HEK293T (cell line): ENCODE results near the gene DZANK1.

ENCODE experiments used
- CTCF ChIA-PET: fragments of 350-600 bp; formaldehyde crosslinking; extraction: SDS; loops from one replicate; lab custom pipeline; 2021; ENCODE audit warnings: antibody characterized with exemption, inconsistent platforms; lab: Yijun Ruan, JAX
- POLR2A ChIA-PET: fragments of 350-600 bp; formaldehyde crosslinking; extraction: SDS; loops from one replicate; lab custom pipeline; 2020; ENCODE audit warnings: antibody characterized with exemption, inconsistent platforms; lab: Yijun Ruan, JAX
- DNase-seq: peaks from one replicate; pipeline ENCODE4 v3.0.0; 2012; ENCODE audit warnings: mixed read lengths; ENCODE audit errors: extremely low spot score
- ARNT ChIP-seq: fragments of 450-650 bp; IDR thresholded peaks from 2 replicates; pipeline ENCODE4 v1.6.1; 2017; ENCODE audit warnings: mild to moderate bottlenecking
- BHLHE40 ChIP-seq: fragments of 450-650 bp; IDR thresholded peaks from 2 replicates; pipeline ENCODE4 v1.6.1; 2016; ENCODE audit warnings: mild to moderate bottlenecking, moderate library complexity, borderline replicate concordance
- CTBP1 ChIP-seq: fragments of 450-650 bp; IDR thresholded peaks from 2 replicates; pipeline ENCODE4 v1.6.1; 2016; ENCODE audit warnings: borderline replicate concordance
- ELF4 ChIP-seq: fragments of 450-650 bp; IDR thresholded peaks from 2 replicates; pipeline ENCODE4 v1.6.1; 2017; ENCODE audit warnings: antibody characterized with exemption
- FOXA1 ChIP-seq: fragments of 450-650 bp; IDR thresholded peaks from 2 replicates; pipeline ENCODE4 v1.6.1; 2016; ENCODE audit warnings: mild to moderate bottlenecking
- FOXK2 ChIP-seq: fragments of 450-650 bp; IDR thresholded peaks from 2 replicates; pipeline ENCODE4 v1.6.1; 2016; ENCODE audit warnings: mild to moderate bottlenecking
- FOXM1 ChIP-seq: fragments of 450-650 bp; IDR thresholded peaks from 2 replicates; pipeline ENCODE4 v1.6.1; 2017; ENCODE audit warnings: mild to moderate bottlenecking, borderline replicate concordance
- HDGF ChIP-seq: fragments of 450-650 bp; IDR thresholded peaks from 2 replicates; pipeline ENCODE4 v1.6.1; 2017; ENCODE audit warnings: antibody characterized with exemption, borderline replicate concordance
- L3MBTL2 ChIP-seq: fragments of 450-650 bp; conservative IDR thresholded peaks from 2 replicates; pipeline ENCODE4 v1.6.1; 2016; ENCODE audit warnings: mild to moderate bottlenecking
- LEF1 ChIP-seq: fragments of 450-650 bp; IDR thresholded peaks from 2 replicates; pipeline ENCODE4 v1.6.1; 2017; ENCODE audit warnings: mild to moderate bottlenecking, borderline replicate concordance
- NFRKB ChIP-seq: fragments of 450-650 bp; IDR thresholded peaks from 2 replicates; pipeline ENCODE4 v1.6.1; 2016; ENCODE audit warnings: mild to moderate bottlenecking, moderate library complexity
- PKNOX1 ChIP-seq: fragments of 450-650 bp; IDR thresholded peaks from 2 replicates; pipeline ENCODE4 v1.6.1; 2016
- SP1 ChIP-seq: fragments of 450-650 bp; IDR thresholded peaks from 2 replicates; pipeline ENCODE4 v1.6.1; 2017
- SUZ12 ChIP-seq: fragments of 450-650 bp; IDR thresholded peaks from 2 replicates; pipeline ENCODE4 v1.6.1; 2016; ENCODE audit warnings: mild to moderate bottlenecking
- TARDBP ChIP-seq: fragments of 450-650 bp; IDR thresholded peaks from 2 replicates; pipeline ENCODE4 v1.6.1; 2016
- ZNF384 ChIP-seq: fragments of 450-650 bp; IDR thresholded peaks from 2 replicates; pipeline ENCODE4 v1.6.1; 2016

Gene DZANK1

GRCh38 chr20:18477218-18477617 is 10.4 kb upstream of the DZANK1 start:
- ChIA-PET POLR2A (interaction anchor here (1.3 kb wide), 1 partner anchor 10 kb away, joined by 7 read pairs; the partner anchor contains the start of genes DZANK1 and POLR3F), CTCF (no interaction called here)
- no peak for TF ChIP-seq HDGF
- TF ChIP-seq CTBP1 = no peak
- no peak for TF ChIP-seq FOXK2
- no peak for TF ChIP-seq NFRKB
- no peak for TF ChIP-seq ELF4
- TF ChIP-seq BHLHE40 = no peak
- no peak for TF ChIP-seq SUZ12
- TF ChIP-seq L3MBTL2 = no peak
- no peak for TF ChIP-seq ZNF384
- TF ChIP-seq FOXM1 = no peak
- TF ChIP-seq LEF1 = no peak
- no peak for TF ChIP-seq PKNOX1
- no peak for TF ChIP-seq ARNT
- TF ChIP-seq SP1 = no peak
- no peak for DNase-seq

- TF ChIP-seq L3MBTL2 (peak; percentile 16; the same call in 1 of the 2 replicates), PKNOX1 (no peak)
- DNase-seq = no peak
- ChIA-PET CTCF (no interaction called here), POLR2A (interaction anchor here (0.8 to 5.0 kb wide), 10 partner anchors 8 to 122 kb away, joined by 3 to 27 read pairs (median 4); partner anchors contain the start of genes DTD1, RBBP9 and SEC23B)
Observed at GRCh38 chr20:18466574-18466893, 296 bp downstream of the DZANK1 start.

GRCh38 chr20:18465536-18466200 is 1.2 kb downstream of the DZANK1 start:
- ChIA-PET CTCF (no interaction called here), POLR2A (interaction anchor here (2.4 to 5.0 kb wide), 2 partner anchors 31 to 42 kb away, joined by 24 to 27 read pairs; partner anchors contain the start of genes RBBP9 and SEC23B)
- DNase-seq = no peak
- TF ChIP-seq NFRKB (no peak), ARNT (no peak), ZNF384 (no peak), FOXM1 (no peak), CTBP1 (no peak), TARDBP (no peak), BHLHE40 (no peak), L3MBTL2 (no peak), PKNOX1 (no peak), SP1 (no peak), SUZ12 (no peak), FOXK2 (no peak), FOXA1 (no peak), HDGF (no peak), ELF4 (no peak), LEF1 (no peak)

- POLR2A ChIA-PET = no interaction called here
Observed at GRCh38 chr20:18456600-18456999, 10.2 kb downstream of the DZANK1 start.

GRCh38 chr20:18443886-18444285 is 22.9 kb downstream of the DZANK1 start:
- CTCF ChIA-PET = no interaction called here
- POLR2A ChIA-PET = no interaction called here
- no peak for DNase-seq

More at GRCh38 chr20:18456600-18456999, 10.2 kb downstream of the DZANK1 start:
- TF ChIP-seq SUZ12 = no peak
- TF ChIP-seq NFRKB = no peak
- TF ChIP-seq SP1 = no peak
- TF ChIP-seq FOXM1 = no peak
- TF ChIP-seq LEF1 = no peak
- TF ChIP-seq L3MBTL2 = no peak
- no peak for TF ChIP-seq TARDBP
- no peak for TF ChIP-seq ARNT
- TF ChIP-seq FOXA1 = no peak
- no peak for TF ChIP-seq PKNOX1
- TF ChIP-seq ELF4 = no peak
- no peak for TF ChIP-seq CTBP1
- no peak for TF ChIP-seq HDGF
- TF ChIP-seq ZNF384 = no peak
- no peak for TF ChIP-seq BHLHE40
- no peak for TF ChIP-seq FOXK2
- no peak for DNase-seq
- CTCF ChIA-PET = no interaction called here

GRCh38 chr20:18440403-18440802 is 26.4 kb downstream of the DZANK1 start:
- ChIA-PET POLR2A (no interaction called here), CTCF (no interaction called here)
- DNase-seq = no peak
- TF ChIP-seq HDGF (no peak), ZNF384 (no peak), FOXA1 (no peak), SUZ12 (no peak), L3MBTL2 (no peak), BHLHE40 (no peak)

More at GRCh38 chr20:18443886-18444285, 22.9 kb downstream of the DZANK1 start:
- TF ChIP-seq SUZ12 = no peak
- TF ChIP-seq ELF4 = no peak
- no peak for TF ChIP-seq CTBP1
- TF ChIP-seq SP1 = no peak
